SK-N-MC (cell line): ENCODE measurements around the gene GAP43.

Source experiments
- DNase-seq: peaks from one replicate; pipeline ENCODE4 v3.0.0-alpha.2; 2011; ENCODE audit warnings: low read depth, low spot score
- H3K27ac ChIP-seq: fragments of 200-600 bp; sonication (generic); 2 replicates; pipeline ENCODE4 v1.5.1; 2016; ENCODE audit warnings: mixed run types
- H3K36me3 ChIP-seq: fragments of 200-600 bp; sonication (generic); 2 replicates; pipeline ENCODE4 v1.6.1; 2017; ENCODE audit warnings: antibody characterized with exemption, low read length, mixed read lengths; ENCODE audit not compliant: insufficient read depth
- H3K4me3 ChIP-seq: fragments of 200-600 bp; sonication (generic); 2 replicates; pipeline ENCODE4 v1.5.1; 2016
- H3K9ac ChIP-seq: fragments of 200-600 bp; sonication (generic); 2 replicates; pipeline ENCODE4 v1.8.0; 2017; ENCODE audit warnings: mixed run types, mixed read lengths; ENCODE audit not compliant: insufficient read length
- H3K9me3 ChIP-seq: fragments of 200-600 bp; sonication (generic); 2 replicates; pipeline ENCODE4 v1.6.1; 2017; ENCODE audit warnings: low read depth, mild to moderate bottlenecking, antibody characterized with exemption, low read length, moderate library complexity, mixed read lengths
- EZH2 ChIP-seq: fragments of 200-600 bp; sonication (generic); IDR thresholded peaks from one replicate; pipeline ENCODE4 v1.6.1; 2017; ENCODE audit warnings: antibody characterized with exemption
- FOXP2 ChIP-seq: optimal IDR thresholded peaks from 2 replicates; pipeline ENCODE3; 2011; ENCODE audit warnings: mild to moderate bottlenecking, moderate library complexity; ENCODE audit not compliant: insufficient read depth; ENCODE audit errors: extremely low read length, control extremely low read depth
- POLR2AphosphoS5 ChIP-seq: IDR thresholded peaks from 2 replicates; pipeline ENCODE4 v1.6.1; 2012; ENCODE audit warnings: mild to moderate bottlenecking, low read depth, low read length, borderline replicate concordance

The GAP43 gene

DNA sequence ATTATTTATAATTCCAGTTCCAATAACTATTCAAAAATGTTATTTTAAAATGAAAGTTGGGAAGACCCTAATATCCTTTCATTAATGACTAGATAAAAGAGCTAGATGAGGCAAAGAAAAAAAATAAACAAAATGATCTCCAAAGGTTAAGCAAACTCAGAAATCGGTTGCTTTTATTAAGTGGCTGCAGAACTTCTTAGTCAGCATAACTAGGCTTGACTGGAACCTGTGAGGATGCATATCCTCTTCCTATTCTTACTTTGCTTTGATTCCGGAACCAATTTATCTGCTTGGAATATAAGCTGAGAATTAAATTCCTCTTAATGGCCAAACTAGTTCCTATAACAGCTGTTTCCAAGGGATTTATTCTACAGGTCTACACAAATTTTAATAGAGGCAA lies 10.7 kb downstream of the GAP43 start:
- no peaks in the 10 kb centered on the region for H3K9me3 ChIP-seq
- H3K9ac ChIP-seq = no peak overlapping the region
- no peak for DNase-seq
- H3K4me3 ChIP-seq = no peak overlapping the region
- TF ChIP-seq POLR2AphosphoS5 = no peak
- TF ChIP-seq EZH2 = no peak
- no peaks in the 10 kb centered on the region for H3K36me3 ChIP-seq
- H3K27ac ChIP-seq = no peak overlapping the region

DNA sequence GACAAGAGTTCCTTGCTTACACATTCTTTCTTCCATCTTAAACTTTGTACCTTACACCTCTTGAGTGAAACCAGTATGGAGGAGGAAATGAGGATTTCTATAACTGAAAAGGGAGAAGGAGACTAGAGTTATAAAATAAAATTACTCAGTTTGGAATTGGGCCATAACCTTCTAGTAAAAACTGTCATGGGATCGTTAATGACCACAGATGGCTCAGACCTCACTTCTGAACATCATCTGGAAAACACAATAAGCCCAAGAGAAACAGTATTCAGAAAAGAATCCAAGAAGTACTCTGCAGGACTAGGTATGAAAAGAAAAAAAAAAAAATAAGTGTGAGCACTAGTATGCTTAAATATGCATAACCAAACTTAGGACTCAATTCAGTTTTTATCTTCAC lies 12.1 kb downstream of the GAP43 start:
- Histone ChIP-seq H3K9ac (no peak overlapping the region), H3K36me3 (no peaks in the 10 kb centered on the region), H3K4me3 (no peak overlapping the region), H3K27ac (no peak overlapping the region), H3K9me3 (no peaks in the 10 kb centered on the region)
- no peak for TF ChIP-seq EZH2
- no peak for DNase-seq

DNA sequence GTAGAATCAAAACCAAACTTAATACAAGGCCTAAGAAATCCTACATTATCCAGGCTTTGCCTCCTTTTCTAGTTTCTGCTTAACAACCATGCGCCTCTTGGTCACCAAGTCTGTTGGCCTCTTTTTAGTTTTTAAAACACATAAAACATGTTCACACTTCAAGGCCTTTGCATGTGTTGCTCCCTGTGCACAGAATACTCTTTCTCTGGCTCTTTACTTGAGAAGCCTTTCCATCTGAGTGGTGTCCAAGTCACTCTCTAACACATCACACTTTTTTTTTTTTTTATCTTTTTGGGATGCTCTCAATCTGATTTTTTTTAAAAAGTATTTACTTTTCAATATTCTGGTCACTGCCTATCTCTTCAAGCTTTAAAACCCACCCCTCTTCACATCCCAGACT lies 14.9 kb downstream of the GAP43 start:
- Histone ChIP-seq H3K36me3 (no peaks in the 10 kb centered on the region), H3K9ac (no peak overlapping the region), H3K4me3 (no peak overlapping the region), H3K27ac (no peak overlapping the region), H3K9me3 (no peaks in the 10 kb centered on the region)
- DNase-seq = no peak
- TF ChIP-seq FOXP2 = no peak
- TF ChIP-seq EZH2 = no peak

DNA sequence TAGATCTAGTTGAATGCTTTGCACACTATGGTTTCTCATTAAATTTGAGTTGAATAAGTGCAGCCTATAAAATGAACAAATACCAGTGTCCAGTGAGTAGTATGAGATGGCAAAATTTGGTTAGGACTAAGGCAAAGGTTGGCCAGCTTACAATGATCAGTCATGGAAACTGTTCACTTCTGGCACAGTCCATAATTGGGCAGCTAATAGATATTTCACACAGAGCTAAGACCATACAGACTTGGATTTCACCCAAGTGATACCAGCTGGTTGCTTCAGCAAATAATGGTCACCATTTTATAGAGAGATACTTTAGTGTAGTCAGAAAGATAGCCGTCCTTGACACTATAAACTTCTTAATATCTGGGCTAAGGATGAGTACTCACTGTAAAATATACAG lies 15.7 kb downstream of the GAP43 start:
- no peaks in the 10 kb centered on the region for H3K9me3 ChIP-seq
- H3K4me3 ChIP-seq = no peak overlapping the region
- H3K9ac ChIP-seq = no peak overlapping the region
- no peak for DNase-seq
- H3K27ac ChIP-seq = no peak overlapping the region
- no peaks in the 10 kb centered on the region for H3K36me3 ChIP-seq
- TF ChIP-seq EZH2 (no peak), POLR2AphosphoS5 (no peak), FOXP2 (no peak)

DNA sequence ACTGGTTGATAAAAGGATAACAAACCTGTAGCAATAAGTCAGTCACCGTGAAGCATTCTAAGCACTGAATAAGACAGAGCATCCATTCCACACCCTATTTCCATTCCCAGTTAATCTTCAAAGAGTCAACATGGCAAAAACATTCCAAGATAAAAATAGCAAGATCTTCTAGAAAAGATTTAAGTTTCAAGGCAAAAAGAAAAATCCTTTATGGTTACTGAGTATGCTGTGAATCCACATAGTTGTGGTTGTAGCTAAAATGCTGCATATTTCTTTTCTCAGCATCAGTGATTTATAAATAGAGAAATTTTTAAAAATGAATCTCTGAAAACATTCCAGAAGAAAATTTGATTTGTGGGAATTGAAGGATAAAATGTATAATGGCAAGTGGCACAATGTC lies 21.1 kb downstream of the GAP43 start:
- Histone ChIP-seq H3K36me3 (no peaks in the 10 kb centered on the region), H3K9me3 (no peaks in the 10 kb centered on the region), H3K4me3 (no peak overlapping the region), H3K27ac (no peak overlapping the region), H3K9ac (no peak overlapping the region)
- DNase-seq = no peak
- no peak for TF ChIP-seq POLR2AphosphoS5
- no peak for TF ChIP-seq FOXP2
- TF ChIP-seq EZH2 = no peak

DNA sequence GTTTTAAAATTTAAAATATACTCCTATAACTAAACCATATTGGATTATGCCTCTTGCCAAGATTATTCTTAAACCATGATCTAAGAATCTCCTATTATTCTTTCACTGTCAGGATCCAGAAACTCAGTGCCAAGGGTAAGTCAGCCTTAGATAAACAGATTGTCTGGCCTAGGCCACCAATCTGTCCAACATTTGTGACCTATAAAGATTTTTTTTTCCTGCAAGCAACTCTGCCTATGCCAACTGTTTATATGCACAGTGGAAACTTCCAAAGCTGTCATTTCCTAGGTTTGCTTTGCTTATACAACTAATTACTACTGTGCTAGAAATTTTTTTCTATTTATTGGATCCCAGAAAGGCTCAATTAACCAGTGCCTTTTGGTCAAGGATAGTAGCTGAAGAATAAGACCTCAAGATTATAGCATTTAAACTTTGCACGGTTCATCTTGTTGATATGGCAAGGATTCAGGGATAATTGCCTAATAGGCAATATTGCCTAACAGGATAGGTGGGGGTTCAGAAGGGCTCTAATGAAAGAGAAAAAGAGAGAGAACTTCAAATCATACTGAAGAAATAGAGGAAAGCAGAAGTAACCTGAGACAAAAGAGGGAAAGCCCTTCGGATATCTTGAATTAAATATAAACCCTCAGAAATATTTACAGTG lies 22.8 kb downstream of the GAP43 start:
- no peak for DNase-seq
- Histone ChIP-seq H3K4me3 (no peak overlapping the region), H3K27ac (no peak overlapping the region), H3K9ac (no peak overlapping the region), H3K9me3 (no peaks in the 10 kb centered on the region), H3K36me3 (no peaks in the 10 kb centered on the region)
- TF ChIP-seq POLR2AphosphoS5 (no peak), EZH2 (no peak), FOXP2 (no peak)

DNA sequence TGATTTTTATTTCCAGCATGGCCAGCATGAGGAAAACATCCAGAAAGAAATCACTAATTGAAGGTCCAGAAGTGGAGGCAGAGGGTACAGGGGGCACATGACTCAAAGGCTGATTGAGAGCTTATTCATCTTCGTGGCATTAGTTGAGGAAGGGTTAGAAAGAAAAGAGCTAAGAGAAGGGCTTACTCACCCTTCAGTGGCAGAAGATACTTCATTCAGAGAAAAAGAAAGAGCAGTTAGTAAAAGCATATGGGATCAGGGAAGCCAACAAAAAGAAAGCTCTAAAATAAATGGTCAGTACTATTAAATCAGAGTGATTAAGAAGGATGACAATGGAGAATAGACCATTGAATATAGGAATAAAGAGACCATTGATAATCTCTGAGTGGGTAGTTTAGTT lies 25.2 kb downstream of the GAP43 start:
- H3K36me3 ChIP-seq = no peaks in the 10 kb centered on the region
- no peak overlapping the region for H3K4me3 ChIP-seq
- no peak overlapping the region for H3K9ac ChIP-seq
- no peak overlapping the region for H3K27ac ChIP-seq
- no peak for TF ChIP-seq EZH2
- no peak for TF ChIP-seq POLR2AphosphoS5
- TF ChIP-seq FOXP2 = no peak
- H3K9me3 ChIP-seq = no peaks in the 10 kb centered on the region
- DNase-seq = no peak

DNA sequence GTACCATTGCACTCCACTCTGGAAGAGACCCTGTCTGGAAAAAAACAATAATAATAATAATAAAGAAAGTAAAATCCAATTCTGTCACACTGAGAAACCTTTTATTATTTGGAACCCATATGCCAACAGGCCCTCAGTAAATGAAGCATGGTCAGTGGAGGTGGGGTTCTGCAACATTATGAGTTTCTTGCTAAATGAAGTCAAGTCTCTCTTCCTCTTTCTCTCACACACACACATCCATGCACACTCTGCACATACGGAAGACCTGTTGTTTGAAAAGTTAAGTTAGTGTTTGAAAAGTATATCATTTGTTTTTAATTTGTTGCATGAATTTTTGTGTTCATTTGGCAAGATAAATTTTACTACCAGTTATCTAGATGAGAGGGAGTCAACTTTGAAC lies 27.8 kb downstream of the GAP43 start:
- no peaks in the 10 kb centered on the region for H3K9me3 ChIP-seq
- no peak overlapping the region for H3K4me3 ChIP-seq
- no peak for DNase-seq
- TF ChIP-seq POLR2AphosphoS5 (no peak), EZH2 (no peak), FOXP2 (no peak)
- H3K36me3 ChIP-seq = no peaks in the 10 kb centered on the region
- no peak overlapping the region for H3K27ac ChIP-seq
- H3K9ac ChIP-seq = no peak overlapping the region

DNA sequence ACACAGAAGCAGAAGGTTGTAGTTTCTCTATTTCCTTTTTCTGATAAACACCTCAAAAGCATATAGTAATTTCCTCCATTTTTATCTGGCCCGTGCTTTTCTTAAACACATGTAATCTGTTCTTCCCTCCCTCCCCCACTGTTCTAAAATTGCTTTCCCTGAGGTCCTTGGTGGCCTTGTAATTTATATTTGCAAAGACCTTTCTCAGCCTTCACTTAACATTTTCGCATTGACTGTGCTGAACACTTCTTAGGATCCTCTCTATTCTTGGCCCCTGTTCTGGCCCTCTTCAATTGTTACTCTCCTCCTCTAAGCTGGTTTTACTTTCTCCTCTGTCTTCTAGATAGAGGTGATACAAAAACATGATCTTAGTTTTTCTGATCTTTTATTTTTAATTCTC lies 28.3 kb downstream of the GAP43 start:
- TF ChIP-seq FOXP2 (no peak), EZH2 (no peak), POLR2AphosphoS5 (no peak)
- H3K27ac ChIP-seq = no peak overlapping the region
- H3K4me3 ChIP-seq = no peak overlapping the region
- no peaks in the 10 kb centered on the region for H3K9me3 ChIP-seq
- no peaks in the 10 kb centered on the region for H3K36me3 ChIP-seq
- no peak for DNase-seq
- no peak overlapping the region for H3K9ac ChIP-seq
